ENCODE measurements around the gene ZNF385B. TPM values are rescaled to one million over a fixed set of nuclear protein-coding genes. Genes with fewer than 3 reads are reported as not detected.
"Not testable (repeated sequence)": the region's sequence is repeated elsewhere in the genome, so short reads cannot be mapped to it uniquely, and the experiment has no call there.

ZNF385B gene
- total and polyA plus RNA-seq, 9 of the 15 experiments (the other 6 are each of a cell fraction or from before 2014, with no cell fraction given) = 0.50 TPM; not detected in 8

DNA sequence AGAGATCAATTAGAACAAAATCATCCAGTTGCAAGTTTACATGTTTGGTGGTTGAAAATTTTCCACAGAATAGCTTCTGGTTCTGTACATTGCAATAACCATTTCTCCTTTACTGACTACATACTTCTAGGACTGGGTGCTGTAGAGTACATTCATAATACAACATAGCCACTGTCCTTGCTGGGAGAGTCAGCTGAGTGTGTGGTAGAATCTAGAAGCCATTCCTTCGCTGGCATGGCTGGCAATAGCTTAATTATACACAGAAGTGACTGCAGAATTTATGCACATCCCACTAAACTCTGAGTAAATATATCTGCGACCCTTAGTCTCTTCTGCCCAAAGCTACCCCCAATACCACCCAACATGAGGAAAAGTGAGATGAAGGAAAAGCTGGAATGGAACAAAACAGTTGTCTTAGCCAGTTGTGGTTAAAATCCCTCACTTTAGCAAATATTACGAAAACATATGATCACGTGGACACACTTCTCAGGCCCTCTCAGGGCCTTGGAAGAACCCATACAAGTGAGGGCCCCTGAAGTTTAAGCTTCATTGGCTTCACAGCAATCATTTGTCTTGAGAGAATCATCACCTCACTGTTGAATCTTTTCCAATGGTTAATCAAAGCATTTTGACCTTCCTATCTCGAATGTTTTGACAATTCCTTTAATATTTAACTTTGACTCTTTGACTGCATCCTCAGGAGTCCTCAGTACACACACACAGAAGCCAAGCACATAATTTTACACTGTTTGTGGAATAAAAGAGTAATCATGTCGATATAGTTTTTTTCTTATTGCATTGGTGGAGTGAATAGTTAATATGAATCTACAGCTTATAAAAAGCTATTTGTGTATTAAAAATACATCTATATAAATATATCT is 225.1 kb downstream of the ZNF385B start:
- in situ Hi-C loops (cut with MboI) = no loop called here
- Histone ChIP-seq H3K4me2 (ENCODE audit: insufficient read depth, low read length) (no peak overlapping the region), H3K9ac (ENCODE audit: insufficient read depth in 1 of 2, low read depth in 2 of 2, low read length in 2 of 2) (no peak overlapping the region), H3K4me3 (no peak overlapping the region), H3K27ac (ENCODE audit: extremely low read depth, low read depth, low read length) (no peak overlapping the region), H3K9me3 (replicated peaks; ENCODE audit: control insufficient read depth, insufficient read depth, low read depth, low read length) (no peaks in the 10 kb centered on the region), H3K9me1 (ENCODE audit: control insufficient read depth, insufficient read depth, low read length) (no peaks in the 10 kb centered on the region), H3K36me3 (ENCODE audit: control insufficient read depth, insufficient read depth, low read length) (no peaks in the 10 kb centered on the region), H2AFZ (ENCODE audit: low read depth, low read length) (no peak overlapping the region), H3K79me2 (ENCODE audit: control insufficient read depth, insufficient read depth, low read length) (no peaks in the 10 kb centered on the region), H3K27me3 (ENCODE audit: control insufficient read depth in 2 of 2, insufficient read depth in 2 of 2, low read length in 2 of 2) (no peaks in the 10 kb centered on the region), H3K4me1 (replicated peaks in 1 of 2; ENCODE audit: control insufficient read depth in 2 of 2, insufficient read depth in 2 of 2, low read length in 2 of 2) (no peaks in the 10 kb centered on the region), H4K20me1 (replicated peaks; ENCODE audit: control insufficient read depth, insufficient read depth, low read length) (no peaks in the 10 kb centered on the region)
- ATAC-seq (no peak), DNase-seq (ENCODE audit: extremely low read depth in 1 of 4, low spot score in 3 of 4) (no peak), FAIRE-seq (no peak)
- ChIA-PET POLR2A (interaction anchor here (0.7 kb wide), 1 partner anchor 194 kb away, joined by 3 read pairs; no protein-coding TSS in a partner anchor), CTCF (ENCODE audit: low intra/inter-chr PET ratio) (no interaction called here)
- WGBS (ENCODE audit: insufficient coverage, low coverage, missing lambda C conversion rate) = 0% methylated on average over 6 of the region's 6 CpGs
- intact Hi-C loops (cut with micrococcal nuclease) = no loop called here
- no TSS peak for BruUV-seq (replicated peaks)
- TF ChIP-seq, protein P1, sequence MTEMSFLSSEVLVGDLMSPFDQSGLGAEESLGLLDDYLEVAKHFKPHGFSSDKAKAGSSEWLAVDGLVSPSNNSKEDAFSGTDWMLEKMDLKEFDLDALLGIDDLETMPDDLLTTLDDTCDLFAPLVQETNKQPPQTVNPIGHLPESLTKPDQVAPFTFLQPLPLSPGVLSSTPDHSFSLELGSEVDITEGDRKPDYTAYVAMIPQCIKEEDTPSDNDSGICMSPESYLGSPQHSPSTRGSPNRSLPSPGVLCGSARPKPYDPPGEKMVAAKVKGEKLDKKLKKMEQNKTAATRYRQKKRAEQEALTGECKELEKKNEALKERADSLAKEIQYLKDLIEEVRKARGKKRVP (CRISPR knock-in tag; IDR thresholded peaks at IDR 0.05) = no peak
- TF ChIP-seq ZNF75A (CRISPR knock-in tag; IDR thresholded peaks at IDR 0.05) = no peak
- no peak for TF ChIP-seq RBBP5 (IDR thresholded peaks at IDR 0.05; ENCODE audit: borderline replicate concordance, insufficient read depth, low read length, poor library complexity, severe bottlenecking)
- TF ChIP-seq SMAD2 (IDR thresholded peaks at IDR 0.05; ENCODE audit: low read depth, low read length) = no peak
- TF ChIP-seq, protein P2, sequence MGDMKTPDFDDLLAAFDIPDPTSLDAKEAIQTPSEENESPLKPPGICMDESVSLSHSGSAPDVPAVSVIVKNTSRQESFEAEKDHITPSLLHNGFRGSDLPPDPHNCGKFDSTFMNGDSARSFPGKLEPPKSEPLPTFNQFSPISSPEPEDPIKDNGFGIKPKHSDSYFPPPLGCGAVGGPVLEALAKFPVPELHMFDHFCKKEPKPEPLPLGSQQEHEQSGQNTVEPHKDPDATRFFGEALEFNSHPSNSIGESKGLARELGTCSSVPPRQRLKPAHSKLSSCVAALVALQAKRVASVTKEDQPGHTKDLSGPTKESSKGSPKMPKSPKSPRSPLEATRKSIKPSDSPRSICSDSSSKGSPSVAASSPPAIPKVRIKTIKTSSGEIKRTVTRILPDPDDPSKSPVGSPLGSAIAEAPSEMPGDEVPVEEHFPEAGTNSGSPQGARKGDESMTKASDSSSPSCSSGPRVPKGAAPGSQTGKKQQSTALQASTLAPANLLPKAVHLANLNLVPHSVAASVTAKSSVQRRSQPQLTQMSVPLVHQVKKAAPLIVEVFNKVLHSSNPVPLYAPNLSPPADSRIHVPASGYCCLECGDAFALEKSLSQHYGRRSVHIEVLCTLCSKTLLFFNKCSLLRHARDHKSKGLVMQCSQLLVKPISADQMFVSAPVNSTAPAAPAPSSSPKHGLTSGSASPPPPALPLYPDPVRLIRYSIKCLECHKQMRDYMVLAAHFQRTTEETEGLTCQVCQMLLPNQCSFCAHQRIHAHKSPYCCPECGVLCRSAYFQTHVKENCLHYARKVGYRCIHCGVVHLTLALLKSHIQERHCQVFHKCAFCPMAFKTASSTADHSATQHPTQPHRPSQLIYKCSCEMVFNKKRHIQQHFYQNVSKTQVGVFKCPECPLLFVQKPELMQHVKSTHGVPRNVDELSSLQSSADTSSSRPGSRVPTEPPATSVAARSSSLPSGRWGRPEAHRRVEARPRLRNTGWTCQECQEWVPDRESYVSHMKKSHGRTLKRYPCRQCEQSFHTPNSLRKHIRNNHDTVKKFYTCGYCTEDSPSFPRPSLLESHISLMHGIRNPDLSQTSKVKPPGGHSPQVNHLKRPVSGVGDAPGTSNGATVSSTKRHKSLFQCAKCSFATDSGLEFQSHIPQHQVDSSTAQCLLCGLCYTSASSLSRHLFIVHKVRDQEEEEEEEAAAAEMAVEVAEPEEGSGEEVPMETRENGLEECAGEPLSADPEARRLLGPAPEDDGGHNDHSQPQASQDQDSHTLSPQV (IDR thresholded peaks at IDR 0.05) = no peak

DNA sequence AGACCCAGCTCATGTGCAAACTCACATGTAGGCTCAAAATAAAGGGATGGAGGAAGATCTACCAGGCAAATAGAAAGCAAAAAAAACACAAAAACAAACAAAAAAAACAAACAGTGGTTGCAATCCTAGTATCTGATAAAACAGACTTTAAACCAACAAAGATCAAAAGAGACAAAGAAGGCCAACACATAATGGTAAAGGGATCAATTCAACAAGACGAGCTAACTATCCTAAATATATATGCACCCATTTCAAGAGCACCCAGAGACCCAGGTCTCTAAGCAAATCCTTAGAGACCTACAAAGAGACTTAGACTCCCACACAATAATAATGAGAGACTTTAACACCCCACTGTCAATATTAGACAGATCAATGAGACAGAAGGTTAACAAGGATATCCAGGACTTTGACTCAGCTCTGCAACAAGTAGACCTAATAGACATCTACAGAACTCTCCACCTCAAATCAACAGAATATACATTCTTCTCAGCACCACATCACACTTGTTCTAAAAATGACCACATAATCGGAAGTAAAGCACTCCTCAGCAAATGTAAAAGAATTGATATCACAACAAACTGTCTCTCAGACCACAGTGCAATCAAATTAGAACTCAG is 229.5 kb downstream of the ZNF385B start:
- FAIRE-seq; H4K20me1 ChIP-seq (replicated peaks; ENCODE audit: control insufficient read depth, insufficient read depth, low read length); POLR2A ChIA-PET; H3K9ac ChIP-seq (ENCODE audit: insufficient read depth in 1 of 2, low read depth in 2 of 2, low read length in 2 of 2); H3K4me2 ChIP-seq (ENCODE audit: insufficient read depth, low read length); ATAC-seq; H3K9me3 ChIP-seq (replicated peaks; ENCODE audit: control insufficient read depth, insufficient read depth, low read depth, low read length); H3K27ac ChIP-seq (ENCODE audit: extremely low read depth, low read depth, low read length); intact Hi-C loops (cut with micrococcal nuclease); H3K4me3 ChIP-seq; H3K4me1 ChIP-seq (replicated peaks in 1 of 2; ENCODE audit: control insufficient read depth in 2 of 2, insufficient read depth in 2 of 2, low read length in 2 of 2); CTCF ChIA-PET (ENCODE audit: low intra/inter-chr PET ratio); H3K36me3 ChIP-seq (ENCODE audit: control insufficient read depth, insufficient read depth, low read length); in situ Hi-C loops (cut with MboI); H3K79me2 ChIP-seq (ENCODE audit: control insufficient read depth, insufficient read depth, low read length); H2AFZ ChIP-seq (ENCODE audit: low read depth, low read length); DNase-seq (ENCODE audit: extremely low read depth in 1 of 4, low spot score in 3 of 4); BruUV-seq (replicated peaks); H3K27me3 ChIP-seq (ENCODE audit: control insufficient read depth in 2 of 2, insufficient read depth in 2 of 2, low read length in 2 of 2); H3K9me1 ChIP-seq (ENCODE audit: control insufficient read depth, insufficient read depth, low read length): not testable (repeated sequence)
- 0% methylated on average over 2 of the region's 2 CpGs for WGBS (ENCODE audit: insufficient coverage, low coverage, missing lambda C conversion rate)
